GM11168 (cell line): ENCODE measurements around the gene COPB1.

ENCODE experiments used
- in situ Hi-C: fragments of 300-500 bp; cut with MboI; formaldehyde crosslinking; loops from one replicate; pipeline ENCODE4 v1.12.0; 2022; ENCODE audit warnings: low sequenced_read_pairs; ENCODE audit not compliant: unreplicated experiment

Gene COPB1

GRCh38 chr11:14499560-14500180, at the start of gene COPB1:
Gene COPB1, minus strand, starts transcription at chr11:14499811. Its CDS starts 883 bp downstream, at chr11:14498928.
- in situ Hi-C loops, result no loop called here

GRCh38 chr11:14547440-14547839, 47.8 kb upstream of the COPB1 start:
- in situ Hi-C loops, result loop anchor here (25.0 kb wide), 1 partner anchor 215 kb away; no protein-coding TSS in a partner anchor

- in situ Hi-C loops, result loop anchor here (25.0 kb wide), 1 partner anchor 216 kb away; no protein-coding TSS in a partner anchor
Observed at GRCh38 chr11:14546672-14547071, 47.1 kb upstream of the COPB1 start.

GRCh38 chr11:14544611-14545010, 45.0 kb upstream of the COPB1 start:
- in situ Hi-C loops, result loop anchor here (25.0 kb wide), 1 partner anchor 218 kb away; no protein-coding TSS in a partner anchor

GRCh38 chr11:14543260-14543659, 43.6 kb upstream of the COPB1 start:
- in situ Hi-C loops, result loop anchor here (25.0 kb wide), 1 partner anchor 219 kb away; no protein-coding TSS in a partner anchor

GRCh38 chr11:14542324-14542723, 42.7 kb upstream of the COPB1 start:
- in situ Hi-C loops, result loop anchor here (25.0 kb wide), 1 partner anchor 220 kb away; no protein-coding TSS in a partner anchor

GRCh38 chr11:14541192-14541947, 41.8 kb upstream of the COPB1 start:
- in situ Hi-C loops, result loop anchor here (25.0 kb wide), 1 partner anchor 221 kb away; no protein-coding TSS in a partner anchor

GRCh38 chr11:14539982-14540421, 40.4 kb upstream of the COPB1 start:
- in situ Hi-C loops, result loop anchor here (25.0 kb wide), 1 partner anchor 222 kb away; no protein-coding TSS in a partner anchor

GRCh38 chr11:14538926-14539554, 39.4 kb upstream of the COPB1 start:
- in situ Hi-C loops, result loop anchor here (25.0 kb wide), 1 partner anchor 223 kb away; no protein-coding TSS in a partner anchor

- in situ Hi-C loops, result loop anchor here (25.0 kb wide), 1 partner anchor 224 kb away; no protein-coding TSS in a partner anchor
Observed at GRCh38 chr11:14538271-14538925, 38.8 kb upstream of the COPB1 start.

- in situ Hi-C loops, result loop anchor here (25.0 kb wide), 1 partner anchor 225 kb away; no protein-coding TSS in a partner anchor
Observed at GRCh38 chr11:14537134-14537599, 37.6 kb upstream of the COPB1 start.

GRCh38 chr11:14535166-14535565, 35.6 kb upstream of the COPB1 start:
- in situ Hi-C loops, result loop anchor here (25.0 kb wide), 1 partner anchor 227 kb away; no protein-coding TSS in a partner anchor

GRCh38 chr11:14529951-14530350, 30.3 kb upstream of the COPB1 start:
- in situ Hi-C loops, result loop anchor here (10.0 to 25.0 kb wide), 2 partner anchors 232 to 365 kb away; partner anchors contain the start of gene CYP2R1

- in situ Hi-C loops, result loop anchor here (10.0 to 25.0 kb wide), 2 partner anchors 233 to 365 kb away; partner anchors contain the start of gene CYP2R1
Observed at GRCh38 chr11:14529321-14529720, 29.7 kb upstream of the COPB1 start.

GRCh38 chr11:14522801-14523200, 23.2 kb upstream of the COPB1 start:
- in situ Hi-C loops, result loop anchor here (10.0 kb wide), 1 partner anchor 372 kb away; the partner anchor contains the start of gene CYP2R1

GRCh38 chr11:14522245-14522644, 22.6 kb upstream of the COPB1 start:
- in situ Hi-C loops, result loop anchor here (10.0 kb wide), 1 partner anchor 373 kb away; the partner anchor contains the start of gene CYP2R1

GRCh38 chr11:14520747-14521151, 21.1 kb upstream of the COPB1 start:
- in situ Hi-C loops, result loop anchor here (10.0 kb wide), 1 partner anchor 374 kb away; the partner anchor contains the start of gene CYP2R1

GRCh38 chr11:14519917-14520746, 20.5 kb upstream of the COPB1 start, which contains the start of gene PSMA1:
Gene PSMA1, minus strand, starts transcription at chr11:14520386. Its CDS starts 87 bp downstream, at chr11:14520299.
- in situ Hi-C loops, result loop anchor here (10.0 kb wide), 1 partner anchor 375 kb away; the partner anchor contains the start of gene CYP2R1
